GM18502 (cell line): ENCODE data around the gene ASIC2.

Experiments
- ATAC-seq: cut with Tn5 transposase; IDR thresholded peaks from one replicate; pipeline ENCODE4 v1.9.1; 2021; ENCODE audit warnings: mild to moderate bottlenecking; ENCODE audit not compliant: unreplicated experiment, poor library complexity

The ASIC2 gene

DNA sequence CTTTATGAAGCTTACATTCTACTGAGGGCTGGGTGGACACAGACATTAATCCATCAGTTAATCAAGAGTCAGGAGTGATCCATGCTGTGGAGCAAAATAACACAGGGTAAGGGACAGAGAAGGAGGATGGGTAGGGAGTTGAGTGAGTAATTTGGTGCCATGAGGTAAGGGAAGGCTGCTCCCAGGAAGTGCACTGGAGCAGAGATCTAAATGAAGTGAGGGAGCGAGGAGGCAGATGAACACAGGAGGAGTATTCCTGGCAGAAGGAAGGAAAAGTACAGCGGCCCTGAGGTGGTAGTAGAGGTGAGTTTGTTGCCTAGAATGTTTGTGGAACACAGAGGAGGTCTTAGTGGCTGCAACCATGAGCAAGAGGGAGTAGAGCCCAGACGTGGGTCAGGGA, 34.8 kb downstream of the ASIC2 start:
- ATAC-seq, result no peak

- ATAC-seq, result no peak
These were observed 47.9 kb downstream of the ASIC2 start for GRCh38 chr17:33245183-33245582.

DNA sequence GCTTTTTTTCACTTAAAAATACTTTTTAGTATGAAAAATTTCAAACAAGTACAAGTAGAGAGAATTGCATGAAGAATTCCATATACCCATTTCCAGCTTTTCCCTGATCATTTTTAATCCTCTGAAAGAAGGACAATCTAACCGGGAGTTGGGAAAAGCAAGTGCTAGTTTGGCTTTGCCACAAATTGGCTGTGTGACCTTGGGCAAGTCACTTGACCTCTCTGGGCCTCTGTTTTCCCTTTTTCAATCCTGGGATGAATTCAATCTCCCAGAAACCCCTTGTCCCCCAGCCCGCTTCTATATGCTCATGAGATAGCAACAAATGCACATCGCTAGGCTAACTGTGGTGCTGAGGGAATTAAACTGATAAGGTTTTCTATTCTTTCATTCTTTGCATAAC, 49.4 kb downstream of the ASIC2 start:
- no peak for ATAC-seq

- ATAC-seq, result no peak
These were observed 50.5 kb downstream of the ASIC2 start for GRCh38 chr17:33242375-33243124.

GRCh38 chr17:33241390-33241789, 51.7 kb downstream of the ASIC2 start:
- no peak for ATAC-seq

- no peak for ATAC-seq
These were observed 52.7 kb downstream of the ASIC2 start for GRCh38 chr17:33240362-33240761.

DNA sequence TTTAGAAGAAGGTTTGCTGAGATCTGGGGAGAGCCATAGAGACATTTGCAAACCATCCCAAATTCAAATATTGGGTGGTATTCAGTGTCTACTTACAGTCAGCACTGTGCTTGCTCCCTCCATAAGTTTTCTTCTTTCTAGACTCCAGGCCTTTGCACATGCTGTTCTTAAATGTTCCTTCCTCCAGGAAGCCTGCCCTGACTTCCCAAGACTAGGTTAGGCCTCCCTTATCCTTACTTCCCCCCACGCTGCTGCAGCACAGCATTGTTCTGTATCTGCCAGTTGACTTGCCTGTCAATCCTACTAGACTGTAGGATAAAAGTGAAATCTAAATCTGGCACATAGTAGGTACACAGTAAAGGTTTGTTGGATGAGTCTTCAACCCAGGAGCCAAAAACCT, 53.4 kb downstream of the ASIC2 start:
- ATAC-seq, result no peak

GRCh38 chr17:33234930-33235685, 58.0 kb downstream of the ASIC2 start:
- ATAC-seq, result no peak

GRCh38 chr17:33234233-33234632, 58.9 kb downstream of the ASIC2 start:
- no peak for ATAC-seq

DNA sequence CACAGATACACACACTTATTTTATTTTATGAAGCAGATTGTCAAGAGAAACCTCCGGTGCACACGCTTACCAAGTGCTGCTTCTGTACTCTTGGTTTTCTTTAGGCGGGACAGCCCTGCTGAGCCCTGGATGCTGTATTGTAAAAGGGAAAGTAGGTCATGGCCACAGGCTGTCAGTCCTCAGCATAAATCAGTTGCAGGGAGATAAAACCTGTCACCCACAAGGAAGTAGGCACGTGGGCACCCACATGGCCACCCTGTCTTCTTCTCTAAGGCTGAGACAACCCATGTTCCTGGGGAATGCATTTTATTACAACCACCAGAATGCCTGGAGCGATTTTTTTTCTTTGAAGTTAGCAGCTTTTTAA, 59.3 kb downstream of the ASIC2 start:
- no peak for ATAC-seq

DNA sequence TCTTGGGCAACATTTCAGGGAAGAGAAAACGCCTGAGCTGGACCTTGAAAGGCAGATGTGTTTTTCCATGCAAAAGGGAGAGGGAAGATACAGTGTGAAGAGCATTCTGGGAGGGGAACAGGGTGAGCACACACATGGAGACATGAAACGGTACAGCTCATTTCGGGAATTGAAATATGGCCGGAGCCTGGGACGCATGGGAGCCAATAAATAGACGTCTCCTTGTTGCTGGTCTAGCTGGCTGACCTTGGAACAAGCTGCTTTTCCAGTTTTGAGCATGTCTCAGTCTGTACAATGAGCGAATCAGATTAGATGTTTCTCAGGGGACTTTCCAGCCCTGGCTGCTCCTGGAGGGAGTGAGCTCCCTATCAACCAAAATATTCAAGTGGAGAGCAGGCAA, 63.6 kb downstream of the ASIC2 start:
- ATAC-seq, result no peak

- no peak for ATAC-seq
These were observed 64.1 kb downstream of the ASIC2 start for GRCh38 chr17:33229028-33229427.

DNA sequence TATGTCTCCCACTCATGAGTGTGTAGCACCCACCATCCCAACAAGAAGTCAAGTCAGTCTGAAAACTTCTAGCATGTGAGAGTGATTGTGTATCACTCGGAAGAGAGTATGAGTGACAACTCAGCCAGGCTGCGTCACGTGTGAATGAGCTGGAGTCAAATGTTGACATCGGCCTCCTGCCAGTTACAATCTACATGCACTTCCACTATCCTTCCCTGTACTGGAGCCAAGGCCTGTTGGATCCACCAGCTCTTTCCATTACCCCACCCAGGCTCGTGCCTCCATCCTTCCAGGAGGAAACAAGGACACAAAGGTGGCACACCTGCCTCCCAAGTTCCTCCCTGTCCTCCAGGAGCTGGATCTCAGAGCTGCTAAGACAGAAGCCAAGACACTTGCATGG, 64.5 kb downstream of the ASIC2 start:
- ATAC-seq, result no peak

- ATAC-seq, result no peak
These were observed 65.2 kb downstream of the ASIC2 start for GRCh38 chr17:33227911-33228310.

GRCh38 chr17:33225994-33226393, 67.1 kb downstream of the ASIC2 start:
- no peak for ATAC-seq

GRCh38 chr17:33225509-33225908, 67.6 kb downstream of the ASIC2 start:
- no peak for ATAC-seq

DNA sequence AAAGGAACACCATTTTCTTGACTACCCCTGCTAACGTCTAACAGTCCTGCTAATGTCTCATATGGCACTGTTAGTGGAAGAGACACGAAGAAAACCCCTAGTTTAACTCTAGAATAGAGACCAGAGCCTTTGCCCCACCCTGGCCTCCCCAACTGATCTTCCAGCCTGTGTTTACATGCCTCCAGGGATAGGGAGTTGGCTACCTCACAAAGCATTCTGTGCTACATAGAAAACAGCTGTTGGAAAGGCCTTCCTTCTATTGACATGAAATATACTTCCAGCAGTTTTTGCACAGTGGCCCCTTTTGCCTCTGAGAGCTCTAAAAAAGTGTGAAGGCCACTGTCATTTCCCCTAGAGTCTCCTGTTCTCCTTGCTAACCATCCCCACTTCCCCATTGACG, 73.1 kb downstream of the ASIC2 start:
- no peak for ATAC-seq

- no peak for ATAC-seq
These were observed 74.1 kb downstream of the ASIC2 start for GRCh38 chr17:33218698-33219601.

DNA sequence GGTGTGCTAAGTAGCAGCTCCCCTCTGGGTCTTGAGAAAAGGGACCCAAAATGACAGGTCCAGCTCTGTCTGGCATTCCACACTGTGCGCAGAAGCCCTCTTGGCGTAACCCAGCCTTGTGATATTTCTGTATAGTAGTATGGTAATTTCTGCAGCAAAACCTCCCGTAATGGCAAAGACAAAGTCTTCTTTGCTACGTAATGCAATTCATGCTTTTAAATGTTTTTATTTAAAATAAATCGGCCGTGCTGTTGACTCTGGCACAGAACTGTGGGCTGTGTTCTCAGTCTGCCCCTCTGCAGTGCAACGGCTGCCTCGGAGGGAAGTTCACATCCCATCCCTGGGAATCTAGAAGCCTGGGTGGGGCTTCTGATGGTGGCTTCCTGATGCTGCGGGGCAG, 75.2 kb downstream of the ASIC2 start:
- ATAC-seq, result no peak

DNA sequence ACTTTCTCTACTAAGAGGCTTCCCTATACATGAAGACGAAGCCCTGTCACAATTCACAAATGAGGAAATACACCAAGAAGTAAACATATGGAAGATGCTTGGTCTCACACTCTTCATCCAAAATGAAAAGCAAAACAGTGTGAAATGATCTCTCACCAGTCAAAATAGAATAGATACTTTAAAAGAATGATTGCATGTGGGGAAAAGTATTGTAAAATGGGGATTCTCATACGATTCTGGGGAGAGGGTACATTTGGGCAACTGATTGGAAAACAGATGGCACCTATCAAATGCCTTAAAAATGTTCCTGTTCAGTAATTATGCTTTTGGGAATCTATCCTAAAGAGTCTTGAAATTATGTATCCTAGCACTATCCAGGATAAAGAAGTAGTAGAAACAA, 78.1 kb downstream of the ASIC2 start:
- no peak for ATAC-seq

DNA sequence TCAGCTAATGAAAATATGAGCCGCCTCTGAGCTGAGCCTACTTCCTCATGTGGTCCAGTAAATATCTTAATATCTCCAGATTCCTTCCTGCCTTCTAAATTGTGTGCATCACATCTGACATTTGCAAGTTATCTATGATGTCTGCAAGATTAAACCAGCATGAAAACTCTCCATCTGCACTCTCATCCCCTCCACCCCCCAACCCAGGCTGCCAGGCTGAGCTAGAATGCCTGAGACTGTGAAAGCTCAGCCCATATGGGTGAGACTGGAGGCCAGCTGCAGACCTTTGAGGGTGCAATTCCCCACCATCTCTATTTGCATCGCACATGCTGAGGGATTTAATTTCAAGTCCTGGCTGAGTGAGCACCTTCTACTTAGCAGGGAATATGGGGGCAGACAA, 82.8 kb downstream of the ASIC2 start:
- ATAC-seq, result no peak
